Measurements from ENCODE around the gene HIVEP3. TPM values are rescaled to one million over a fixed set of nuclear protein-coding genes. Genes with fewer than 3 reads are reported as not detected.
A peak's percentile ranks its signal among the peaks of the same experiment; 100 is the strongest.

The HIVEP3 gene
- total and polyA plus RNA-seq, 5 donors = 6.3 to 7.9 (median 7.2) TPM

DNA sequence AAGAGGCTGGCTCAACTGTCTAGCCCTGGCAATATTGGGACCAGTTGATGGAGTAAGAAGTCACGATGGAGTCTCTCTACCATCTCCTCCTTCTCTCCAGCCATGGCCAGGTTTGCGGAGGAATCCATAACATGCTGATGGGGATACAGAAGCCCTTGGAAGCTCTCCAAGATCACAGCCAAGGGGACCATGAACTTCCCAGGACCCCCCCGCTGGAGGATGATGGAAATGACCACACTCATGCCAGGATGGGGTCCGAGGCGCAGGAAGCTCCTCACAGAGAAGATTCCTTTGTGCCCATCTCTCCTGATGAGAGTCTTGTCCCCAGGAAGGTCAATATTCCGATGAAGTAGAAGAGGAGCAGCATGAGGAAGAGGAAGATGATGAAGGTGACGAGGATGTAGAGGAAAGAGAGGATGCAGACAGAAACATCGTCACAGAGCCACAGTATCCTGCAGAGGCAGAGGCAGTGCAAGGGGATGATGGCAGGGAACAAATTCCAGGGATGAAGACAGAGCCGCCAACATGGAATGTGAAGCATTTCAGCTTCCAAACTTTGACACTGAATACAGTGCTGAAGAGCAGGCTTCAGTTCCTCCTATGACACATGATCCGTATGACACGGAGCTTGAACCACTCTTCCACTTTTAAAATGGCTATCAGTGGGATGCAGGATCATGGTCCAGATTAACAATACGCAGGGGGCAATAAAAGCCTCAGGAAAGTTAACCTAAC, 376.4 kb downstream of the HIVEP3 start:
- H3K4me1 ChIP-seq (ENCODE audit: control insufficient read depth, insufficient read depth, low read length) = peaks cover 12% of the 10 kb centered on the region
- WGBS = 72% methylated on average over 12 of the region's 12 CpGs
- no peak for DNase-seq
- H3K4me3 ChIP-seq (ENCODE audit: low read length) = no peak overlapping the region
- intact Hi-C loops (cut with DNase I) = no loop called here
- H3K27me3 ChIP-seq (ENCODE audit: control insufficient read depth, insufficient read depth) = no peaks in the 10 kb centered on the region
- no peak overlapping the region for H3K27ac ChIP-seq (ENCODE audit: low read length)
- ATAC-seq = no peak
- H3K9me3 ChIP-seq (ENCODE audit: control insufficient read depth, low read length) = no peaks in the 10 kb centered on the region

GRCh38 chr1:41541592-41541952, 377.1 kb downstream of the HIVEP3 start:
- ATAC-seq (no peak), DNase-seq (no peak)
- H3K4me3 ChIP-seq (ENCODE audit: low read length) = no peak overlapping the region
- 93% methylated on average over 1 of the region's 1 CpG for WGBS
- peaks cover 13% of the 10 kb centered on the region for H3K4me1 ChIP-seq (ENCODE audit: control insufficient read depth, insufficient read depth, low read length)
- H3K27me3 ChIP-seq (ENCODE audit: control insufficient read depth, insufficient read depth) = no peaks in the 10 kb centered on the region
- H3K9me3 ChIP-seq (ENCODE audit: control insufficient read depth, low read length) = no peaks in the 10 kb centered on the region
- no peak overlapping the region for H3K27ac ChIP-seq (ENCODE audit: low read length)
- intact Hi-C loops (cut with DNase I) = no loop called here

DNA sequence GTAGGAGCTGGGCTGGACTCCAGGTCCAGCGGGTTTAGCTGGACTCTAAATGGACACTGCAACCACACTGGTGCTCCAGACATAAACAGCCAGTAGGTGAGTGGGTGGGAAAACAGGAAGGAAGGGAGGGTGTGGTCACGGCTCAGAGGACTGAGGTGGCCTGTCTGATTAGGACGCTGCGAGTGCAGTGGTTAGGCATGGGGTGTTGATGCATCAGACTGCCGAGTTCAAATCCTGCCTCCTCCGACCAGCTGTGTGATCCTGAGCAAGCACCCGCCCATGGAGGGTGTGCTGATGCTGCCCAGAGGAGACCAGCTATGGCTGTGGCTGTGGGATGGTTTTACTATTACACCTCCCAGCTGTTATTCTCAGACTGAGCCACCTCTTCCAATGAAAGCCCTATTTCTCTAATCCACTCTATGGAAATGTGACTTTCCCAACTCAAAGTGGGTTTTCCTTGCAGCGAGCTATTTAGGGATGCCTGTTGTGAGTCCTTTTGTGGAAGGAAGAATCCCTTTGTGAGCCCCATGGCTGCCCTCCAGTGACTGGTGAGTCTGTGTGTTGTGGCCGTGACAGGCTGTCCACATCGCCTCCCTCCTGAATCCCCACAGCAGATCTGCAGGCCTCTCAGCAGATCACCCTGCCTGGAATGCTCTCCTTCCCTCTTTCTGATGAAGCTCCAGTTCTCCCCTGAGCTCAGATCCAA, 377.7 kb downstream of the HIVEP3 start:
- H3K4me3 ChIP-seq (ENCODE audit: low read length) = no peak overlapping the region
- whole genome bisulfite sequencing = 64% methylated on average over 10 of the region's 10 CpGs
- H3K9me3 ChIP-seq (ENCODE audit: control insufficient read depth, low read length) = no peaks in the 10 kb centered on the region
- no peak for ATAC-seq
- peaks cover 13% of the 10 kb centered on the region for H3K4me1 ChIP-seq (ENCODE audit: control insufficient read depth, insufficient read depth, low read length)
- DNase-seq = no peak
- H3K27me3 ChIP-seq (ENCODE audit: control insufficient read depth, insufficient read depth) = no peaks in the 10 kb centered on the region
- no peak overlapping the region for H3K27ac ChIP-seq (ENCODE audit: low read length)
- intact Hi-C loops (cut with DNase I) = no loop called here

DNA sequence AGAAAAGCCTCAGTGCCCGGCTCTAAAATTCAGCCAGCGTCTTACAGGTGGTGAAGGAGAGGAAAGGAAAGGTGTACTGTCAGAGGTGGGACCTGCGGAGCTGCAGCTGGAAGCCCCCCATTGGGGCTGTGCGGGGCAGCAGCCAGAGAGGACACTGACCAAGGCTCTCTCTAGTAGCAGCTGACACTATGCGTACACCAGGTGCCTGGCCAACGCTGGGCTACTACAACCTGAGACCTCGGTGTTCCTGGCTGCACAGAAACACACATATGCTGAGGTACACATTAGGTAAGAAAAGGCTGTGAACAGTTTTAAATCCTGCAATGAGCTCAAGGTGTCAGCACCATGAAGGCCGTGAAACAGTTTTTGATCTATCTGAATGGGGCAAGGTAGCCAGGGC, 378.7 kb downstream of the HIVEP3 start:
- H3K9me3 ChIP-seq (ENCODE audit: control insufficient read depth, low read length) = no peaks in the 10 kb centered on the region
- DNase-seq = no peak
- intact Hi-C loops (cut with DNase I) = no loop called here
- H3K4me1 ChIP-seq (ENCODE audit: control insufficient read depth, insufficient read depth, low read length) = peaks cover 13% of the 10 kb centered on the region
- 94% methylated on average over 8 of the region's 8 CpGs for WGBS
- no peak for ATAC-seq
- no peak overlapping the region for H3K27ac ChIP-seq (ENCODE audit: low read length)
- H3K4me3 ChIP-seq (ENCODE audit: low read length) = no peak overlapping the region
- H3K27me3 ChIP-seq (ENCODE audit: control insufficient read depth, insufficient read depth) = no peaks in the 10 kb centered on the region

- no peak for ATAC-seq
- DNase-seq = no peak
- Histone ChIP-seq H3K9me3 (ENCODE audit: control insufficient read depth, low read length) (no peaks in the 10 kb centered on the region), H3K4me3 (ENCODE audit: low read length) (no peak overlapping the region), H3K27ac (ENCODE audit: low read length) (no peak overlapping the region), H3K4me1 (ENCODE audit: control insufficient read depth, insufficient read depth, low read length) (peaks cover 13% of the 10 kb centered on the region), H3K27me3 (ENCODE audit: control insufficient read depth, insufficient read depth) (no peaks in the 10 kb centered on the region)
- 96% methylated on average over 6 of the region's 6 CpGs for WGBS
- intact Hi-C loops (cut with DNase I) = no loop called here
Observed at GRCh38 chr1:41539418-41539805, 379.3 kb downstream of the HIVEP3 start.

GRCh38 chr1:41538741-41539417, 379.8 kb downstream of the HIVEP3 start:
- DNase-seq = no peak
- H3K9me3 ChIP-seq (ENCODE audit: control insufficient read depth, low read length) = no peaks in the 10 kb centered on the region
- WGBS = 86% methylated on average over 9 of the region's 9 CpGs
- H3K4me1 ChIP-seq (ENCODE audit: control insufficient read depth, insufficient read depth, low read length) = peaks cover 13% of the 10 kb centered on the region
- H3K27me3 ChIP-seq (ENCODE audit: control insufficient read depth, insufficient read depth) = no peaks in the 10 kb centered on the region
- intact Hi-C loops (cut with DNase I) = no loop called here
- ATAC-seq = no peak
- H3K4me3 ChIP-seq (ENCODE audit: low read length) = no peak overlapping the region
- peak overlapping the region; percentile 8 for H3K27ac ChIP-seq (ENCODE audit: low read length)

DNA sequence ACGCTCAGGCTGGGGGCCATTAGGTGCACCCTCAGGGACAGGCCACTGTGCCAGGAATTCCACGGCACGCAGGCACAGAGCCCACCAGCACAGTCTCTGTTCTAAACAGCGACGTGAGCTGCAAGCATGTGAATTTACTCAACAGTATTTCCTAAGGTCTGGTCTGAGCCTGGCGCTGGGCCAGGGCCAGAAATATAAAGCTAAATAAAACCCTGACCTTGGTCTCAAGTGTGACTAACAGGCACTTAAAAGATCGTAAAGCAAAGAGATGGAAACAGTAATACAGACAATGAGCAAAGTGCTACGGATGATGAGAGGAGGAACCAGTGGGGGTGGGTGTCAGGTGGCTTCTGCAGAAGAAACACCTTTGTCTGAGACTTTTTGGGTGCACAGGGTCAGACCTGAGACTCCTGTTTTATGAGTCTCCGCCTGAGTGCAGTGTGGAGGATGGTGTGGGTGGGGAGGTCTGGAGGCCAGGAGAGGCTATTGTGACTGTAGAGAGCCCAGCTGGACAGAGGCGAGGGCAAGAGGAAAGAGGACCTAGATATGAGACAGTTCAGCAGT, 380.9 kb downstream of the HIVEP3 start:
- Histone ChIP-seq H3K4me3 (ENCODE audit: low read length) (no peak overlapping the region), H3K9me3 (ENCODE audit: control insufficient read depth, low read length) (no peaks in the 10 kb centered on the region), H3K27ac (ENCODE audit: low read length) (peak overlapping the region; percentile 88), H3K4me1 (ENCODE audit: control insufficient read depth, insufficient read depth, low read length) (peaks cover 13% of the 10 kb centered on the region), H3K27me3 (ENCODE audit: control insufficient read depth, insufficient read depth) (no peaks in the 10 kb centered on the region)
- intact Hi-C loops (cut with DNase I) = no loop called here
- peak; percentile 54 to 67 for ATAC-seq
- DNase-seq = peak; percentile 68 to 87 (median 85)
- 37% methylated on average over 10 of the region's 10 CpGs for WGBS

DNA sequence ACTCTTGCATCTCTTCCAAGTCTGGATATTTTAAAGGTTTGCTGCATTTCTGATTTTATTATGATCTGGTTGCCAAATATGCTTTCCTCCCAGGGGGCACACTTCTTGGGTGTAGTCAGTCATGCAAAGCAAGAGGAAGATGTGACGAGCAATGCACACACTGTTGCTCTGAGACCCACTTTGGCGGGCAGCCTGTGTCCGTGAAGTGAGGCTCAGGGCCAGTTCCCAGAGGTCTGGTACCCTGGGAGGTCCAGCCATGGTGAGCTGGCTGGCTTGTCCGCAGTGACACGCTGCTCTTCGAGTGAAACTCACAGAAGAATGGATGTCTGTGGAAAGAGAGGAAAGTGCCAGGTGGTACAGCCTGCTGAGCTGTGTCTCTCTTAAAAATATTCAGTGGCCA, 381.5 kb downstream of the HIVEP3 start:
- H3K4me1 ChIP-seq (ENCODE audit: control insufficient read depth, insufficient read depth, low read length) = peaks cover 13% of the 10 kb centered on the region
- H3K9me3 ChIP-seq (ENCODE audit: control insufficient read depth, low read length) = no peaks in the 10 kb centered on the region
- WGBS = 47% methylated on average over 6 of the region's 6 CpGs
- peak overlapping the region; percentile 88 for H3K27ac ChIP-seq (ENCODE audit: low read length)
- no peak for ATAC-seq
- intact Hi-C loops (cut with DNase I) = no loop called here
- no peaks in the 10 kb centered on the region for H3K27me3 ChIP-seq (ENCODE audit: control insufficient read depth, insufficient read depth)
- no peak for DNase-seq
- no peak overlapping the region for H3K4me3 ChIP-seq (ENCODE audit: low read length)

- WGBS = 64% methylated on average over 4 of the region's 4 CpGs
- no peak overlapping the region for H3K4me3 ChIP-seq (ENCODE audit: low read length)
- H3K27me3 ChIP-seq (ENCODE audit: control insufficient read depth, insufficient read depth) = no peaks in the 10 kb centered on the region
- intact Hi-C loops (cut with DNase I) = no loop called here
- H3K27ac ChIP-seq (ENCODE audit: low read length) = peak overlapping the region; percentile 56
- peak in 1 of 3 donors; percentile 74 for DNase-seq
- ATAC-seq = peak in 1 of 2 donors; percentile 9
- H3K9me3 ChIP-seq (ENCODE audit: control insufficient read depth, low read length) = no peaks in the 10 kb centered on the region
- H3K4me1 ChIP-seq (ENCODE audit: control insufficient read depth, insufficient read depth, low read length) = peaks cover 13% of the 10 kb centered on the region
Observed at GRCh38 chr1:41536361-41536802, 382.3 kb downstream of the HIVEP3 start.

DNA sequence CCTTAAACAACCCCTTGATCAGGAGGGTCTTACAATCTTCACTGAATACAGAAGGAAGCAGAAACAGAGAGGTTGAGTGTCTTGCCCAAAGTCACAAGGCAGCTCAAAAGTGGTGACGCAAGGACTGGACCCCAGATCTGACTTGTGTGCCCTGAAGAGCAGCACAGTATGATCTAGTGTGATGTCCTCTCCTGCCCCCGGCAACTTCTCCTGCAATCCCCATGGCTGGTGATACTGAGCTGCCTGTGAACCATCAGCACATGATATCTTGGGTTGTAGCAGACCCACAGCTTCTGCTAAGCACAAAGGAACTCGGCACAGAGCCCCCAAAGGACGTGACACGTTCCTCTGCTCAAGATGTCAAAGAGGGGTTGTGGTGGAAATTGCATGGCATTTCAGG, 383.0 kb downstream of the HIVEP3 start:
- intact Hi-C loops (cut with DNase I) = no loop called here
- H3K4me3 ChIP-seq (ENCODE audit: low read length) = no peak overlapping the region
- 68% methylated on average over 5 of the region's 5 CpGs for WGBS
- H3K9me3 ChIP-seq (ENCODE audit: control insufficient read depth, low read length) = no peaks in the 10 kb centered on the region
- H3K27me3 ChIP-seq (ENCODE audit: control insufficient read depth, insufficient read depth) = no peaks in the 10 kb centered on the region
- ATAC-seq (no peak), DNase-seq (no peak)
- H3K4me1 ChIP-seq (ENCODE audit: control insufficient read depth, insufficient read depth, low read length) = peaks cover 9% of the 10 kb centered on the region
- H3K27ac ChIP-seq (ENCODE audit: low read length) = peak overlapping the region; percentile 56

- Histone ChIP-seq H3K9me3 (ENCODE audit: control insufficient read depth, low read length) (no peaks in the 10 kb centered on the region), H3K27me3 (ENCODE audit: control insufficient read depth, insufficient read depth) (no peaks in the 10 kb centered on the region), H3K27ac (ENCODE audit: low read length) (no peak overlapping the region), H3K4me3 (ENCODE audit: low read length) (no peak overlapping the region), H3K4me1 (ENCODE audit: control insufficient read depth, insufficient read depth, low read length) (peaks cover 9% of the 10 kb centered on the region)
- DNase-seq (no peak), ATAC-seq (no peak)
- 85% methylated on average over 6 of the region's 6 CpGs for WGBS
- intact Hi-C loops (cut with DNase I) = no loop called here
Observed at GRCh38 chr1:41535276-41535675, 383.4 kb downstream of the HIVEP3 start.

All from right cardiac atrium (tissue), 5 donors.